HG03571 (cell line): ENCODE data around the gene TEAD1.

Experiments
- ATAC-seq: cut with Tn5 transposase; IDR thresholded peaks from one replicate; pipeline ENCODE4 v1.9.1; 2021; ENCODE audit not compliant: unreplicated experiment

Gene TEAD1

DNA sequence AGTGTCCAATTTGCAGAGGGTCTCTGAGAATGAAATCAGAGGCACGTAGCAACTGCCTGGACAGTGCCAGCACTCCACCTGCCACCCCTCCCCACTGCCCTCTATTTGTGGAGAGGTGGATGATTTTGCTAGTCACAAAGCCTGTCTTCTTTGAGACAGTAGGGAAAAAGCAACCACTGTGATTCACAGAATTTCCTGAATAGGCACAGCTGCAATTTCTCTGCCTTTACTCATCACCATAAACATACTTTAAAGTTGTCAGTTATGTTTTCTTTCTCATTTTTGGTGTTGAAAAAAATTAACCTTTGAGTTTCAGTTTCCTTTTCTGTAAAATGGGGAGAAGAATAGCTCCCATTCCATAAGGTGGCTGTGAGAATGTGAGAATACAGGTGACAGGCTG lies 134.3 kb downstream of the TEAD1 start:
- no peak for ATAC-seq

- no peak for ATAC-seq
Observed at GRCh38 chr11:12809364-12809763, 135.1 kb downstream of the TEAD1 start.

GRCh38 chr11:12809864-12810567 lies 135.8 kb downstream of the TEAD1 start:
- ATAC-seq, result no peak

DNA sequence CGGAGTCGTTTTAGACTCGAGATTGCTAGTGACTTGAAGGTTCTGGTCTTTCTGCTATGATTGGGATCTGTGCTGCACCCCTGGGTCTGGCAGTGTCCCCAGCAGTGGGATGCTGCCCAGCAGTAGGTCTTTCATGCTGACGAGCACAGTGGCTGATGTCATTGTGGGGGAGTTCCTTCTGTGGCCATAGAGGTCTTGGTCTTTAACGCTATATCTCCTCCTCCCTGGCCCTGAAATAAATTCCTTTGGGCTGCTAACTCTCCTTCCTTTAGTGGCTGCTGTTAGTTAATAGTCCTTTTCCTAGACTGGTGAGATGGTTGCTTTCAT lies 136.3 kb downstream of the TEAD1 start:
- ATAC-seq, result no peak

- no peak for ATAC-seq
Observed at GRCh38 chr11:12811861-12812260, 137.6 kb downstream of the TEAD1 start.

- ATAC-seq, result no peak
Observed at GRCh38 chr11:12812849-12813248, 138.6 kb downstream of the TEAD1 start.

- ATAC-seq, result no peak
Observed at GRCh38 chr11:12813371-12814225, 139.4 kb downstream of the TEAD1 start.

GRCh38 chr11:12815129-12815480 lies 140.9 kb downstream of the TEAD1 start:
- no peak for ATAC-seq

DNA sequence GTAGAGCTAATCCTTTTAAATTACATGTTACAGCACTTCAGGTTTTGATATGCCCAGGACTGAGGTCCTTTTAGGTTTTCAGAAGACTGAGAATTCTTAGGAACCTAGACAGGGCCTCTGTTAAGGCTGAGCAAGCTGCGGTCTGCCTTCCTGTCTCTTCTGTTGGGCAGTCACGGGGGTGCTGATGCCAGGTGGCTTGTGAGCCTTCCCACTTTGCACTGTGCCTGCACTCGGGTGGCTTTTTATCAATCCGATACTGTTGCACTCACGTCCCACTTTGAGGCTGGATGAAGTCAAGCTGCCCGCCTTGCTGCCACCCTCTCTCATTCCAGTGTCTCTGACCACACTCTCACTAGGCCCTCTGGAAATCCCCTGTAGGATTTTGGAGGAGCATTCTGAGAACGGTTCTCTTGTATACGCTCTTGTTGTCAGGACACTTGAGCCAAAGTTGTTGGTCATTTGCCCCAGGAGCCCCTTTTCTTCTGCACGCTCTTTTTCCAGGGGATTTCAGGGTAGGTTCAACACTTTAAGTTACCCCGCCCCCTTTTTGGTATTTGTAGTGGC lies 141.8 kb downstream of the TEAD1 start:
- ATAC-seq, result no peak

DNA sequence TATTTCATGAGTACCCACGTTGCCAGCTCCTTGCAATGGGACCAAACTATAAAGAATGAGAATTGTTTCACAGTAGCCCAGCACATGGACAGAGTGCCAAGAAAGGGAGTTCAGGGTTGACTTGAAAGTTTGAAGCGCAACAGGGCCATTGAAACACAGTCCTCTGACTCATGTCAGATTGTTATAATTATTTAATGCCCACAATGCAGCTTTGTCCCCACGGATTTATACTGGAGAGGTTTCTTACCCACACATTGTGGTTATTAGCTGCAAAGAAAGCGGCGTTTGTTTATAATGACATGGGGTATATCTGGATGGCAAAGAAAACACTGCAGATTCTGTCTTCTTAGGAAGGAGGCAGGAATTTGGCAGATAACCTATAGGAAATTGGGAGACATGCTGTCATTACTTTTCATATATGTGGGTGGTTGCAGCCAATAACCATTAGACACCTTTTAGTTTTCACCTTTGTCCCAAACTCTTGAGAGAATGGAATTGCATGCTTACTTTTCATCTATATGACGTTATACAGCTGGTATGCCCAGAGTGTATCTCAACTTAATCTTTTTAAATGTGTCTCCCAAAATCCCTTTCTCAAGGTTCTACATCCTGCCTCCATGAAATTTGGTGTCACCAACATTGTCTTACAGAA lies 143.6 kb downstream of the TEAD1 start:
- ATAC-seq, result no peak

GRCh38 chr11:12818333-12819015 lies 144.3 kb downstream of the TEAD1 start:
- ATAC-seq, result no peak

GRCh38 chr11:12822392-12823022 lies 148.3 kb downstream of the TEAD1 start:
- ATAC-seq, result no peak

- no peak for ATAC-seq
Observed at GRCh38 chr11:12824281-12825041, 150.2 kb downstream of the TEAD1 start.

GRCh38 chr11:12826441-12826840 lies 152.2 kb downstream of the TEAD1 start:
- ATAC-seq, result no peak

DNA sequence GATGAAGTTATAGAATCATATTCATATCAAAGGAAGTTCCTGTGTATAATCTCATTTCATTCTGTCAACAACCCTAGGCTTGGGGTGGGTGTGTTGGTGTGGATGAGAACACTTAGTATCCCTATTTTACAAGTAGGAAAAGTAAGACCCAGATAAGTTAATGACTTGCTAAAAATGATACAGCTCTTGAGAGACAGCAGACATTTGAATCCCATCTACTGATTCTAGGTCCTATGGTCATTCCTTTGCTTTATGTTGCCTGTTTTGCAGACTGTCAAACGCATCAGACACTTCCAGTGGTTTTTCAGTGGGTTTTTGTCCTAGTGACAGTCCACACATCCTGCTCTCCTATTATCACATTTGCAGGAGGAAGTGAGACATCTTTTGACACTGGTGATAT lies 153.1 kb downstream of the TEAD1 start:
- ATAC-seq, result no peak

GRCh38 chr11:12827929-12828812 lies 153.9 kb downstream of the TEAD1 start:
- ATAC-seq, result no peak

- no peak for ATAC-seq
Observed at GRCh38 chr11:12829131-12829530, 154.9 kb downstream of the TEAD1 start.

DNA sequence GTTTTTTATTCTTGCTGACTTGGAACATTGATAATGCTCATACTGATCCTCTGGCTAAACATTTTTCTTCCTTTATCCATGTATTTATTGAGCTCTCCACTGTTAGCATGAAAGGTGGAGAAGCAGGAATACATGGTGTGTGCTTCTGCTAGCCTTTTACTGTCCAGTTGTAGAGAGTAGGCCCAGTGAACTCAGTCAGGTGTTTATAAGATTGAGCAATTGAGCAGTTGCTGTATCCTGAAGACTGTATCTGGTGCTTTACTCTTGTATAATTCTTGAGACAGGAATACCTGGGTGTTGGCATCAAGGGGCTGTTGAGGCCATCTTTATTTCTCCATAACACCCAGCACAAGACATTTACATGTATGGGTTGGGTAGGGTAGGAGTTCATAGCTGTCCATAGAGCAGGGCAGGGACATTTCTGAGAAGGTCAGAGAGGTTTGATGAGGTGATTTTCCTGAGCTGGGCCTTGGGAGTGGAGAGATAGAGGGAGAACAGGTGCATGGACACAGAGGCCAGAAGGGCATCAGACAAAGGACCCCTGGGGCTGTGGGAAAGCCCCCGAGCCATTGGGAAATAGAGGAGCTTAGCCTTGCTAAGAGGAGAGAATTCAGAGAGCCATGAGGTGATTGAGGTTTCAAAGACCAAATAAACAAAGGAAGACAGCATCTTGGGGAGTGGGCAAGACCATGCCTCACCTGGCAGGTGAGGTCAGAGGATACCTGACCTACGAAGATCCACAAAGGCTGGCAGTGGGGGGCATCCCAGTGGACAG lies 155.5 kb downstream of the TEAD1 start:
- ATAC-seq, result no peak
